ENCODE results near the gene MOSMO.

- TF ChIP-seq CTCF (IDR thresholded peaks at IDR 0.05) = no peak
- no peak for TF ChIP-seq POLR2AphosphoS5 (IDR thresholded peaks at IDR 0.05)
- TF ChIP-seq POLR2A (IDR thresholded peaks at IDR 0.05) = no peak
Measured at GRCh38 chr16:22086440-22086839, 78.5 kb downstream of the MOSMO start.
